ENCODE data around the gene TRAPPC5. TPM values are rescaled to one million over a fixed set of nuclear protein-coding genes. Genes with fewer than 3 reads are reported as not detected.

TRAPPC5 gene
- total RNA-seq, 1 experiment from 2014 or later: 317 TPM

GRCh38 chr19:7704280-7705060 is 23.8 kb downstream of the TRAPPC5 start:
- intact Hi-C loops (cut with micrococcal nuclease): no loop called here
- Histone ChIP-seq H2AFZ (ENCODE audit: low read length) (no peak overlapping the region), H3K4me2 (ENCODE audit: low read length) (no peak overlapping the region), H3K79me2 (ENCODE audit: low read length) (no peaks in the 10 kb centered on the region), H3K9me3 (ENCODE audit: low read length) (no peaks in the 10 kb centered on the region), H3K4me1 (ENCODE audit: insufficient read depth, low read length) (no peaks in the 10 kb centered on the region), H3K36me3 (ENCODE audit: low read depth, low read length) (no peaks in the 10 kb centered on the region), H3K9me2 (replicated peaks; ENCODE audit: low read length) (no peaks in the 10 kb centered on the region), H4K20me1 (ENCODE audit: low read length) (no peaks in the 10 kb centered on the region), H3K27ac (ENCODE audit: low read length) (no peak overlapping the region), H3K4me3 (ENCODE audit: low read length) (no peak overlapping the region), H3F3A (ENCODE audit: low read length, unreplicated experiment) (no peaks in the 10 kb centered on the region), H3K9ac (ENCODE audit: low read length) (no peak overlapping the region), H3K27me3 (ENCODE audit: low read length) (peaks cover 3% of the 10 kb centered on the region; the same call in 1 of the 2 replicates)
- DNase-seq: no peak
- CTCF ChIA-PET: no interaction called here
- BruUV-seq (replicated peaks): no TSS peak
- no peak for ATAC-seq
- TF ChIP-seq CTCF (conservative IDR thresholded peaks at IDR 0.05; ENCODE audit: low read depth, low read length) (no peak), EZH2 (IDR thresholded peaks at IDR 0.05; ENCODE audit: low read length, unreplicated experiment) (no peak), EZH2phosphoT487 (IDR thresholded peaks at IDR 0.05; ENCODE audit: borderline replicate concordance, low read length) (no peak)
- POLR2A ChIA-PET (ENCODE audit: unreplicated experiment): no interaction called here

- H4K20me1 ChIP-seq (ENCODE audit: low read length): no peaks in the 10 kb centered on the region
- DNase-seq: no peak
- H3K9me2 ChIP-seq (replicated peaks; ENCODE audit: low read length): no peaks in the 10 kb centered on the region
- ChIA-PET POLR2A (ENCODE audit: unreplicated experiment) (interaction anchor here (0.6 kb wide), 1 partner anchor 19 kb away, joined by 3 read pairs; no protein-coding TSS in a partner anchor), CTCF (no interaction called here)
- no peak overlapping the region for H3K4me2 ChIP-seq (ENCODE audit: low read length)
- H3K4me1 ChIP-seq (ENCODE audit: insufficient read depth, low read length): no peaks in the 10 kb centered on the region
- no peak overlapping the region for H3K9ac ChIP-seq (ENCODE audit: low read length)
- H3K79me2 ChIP-seq (ENCODE audit: low read length): no peaks in the 10 kb centered on the region
- H3K9me3 ChIP-seq (ENCODE audit: low read length): no peaks in the 10 kb centered on the region
- TF ChIP-seq EZH2 (IDR thresholded peaks at IDR 0.05; ENCODE audit: low read length, unreplicated experiment): no peak
- no peak for TF ChIP-seq EZH2phosphoT487 (IDR thresholded peaks at IDR 0.05; ENCODE audit: borderline replicate concordance, low read length)
- no peak overlapping the region for H3K27ac ChIP-seq (ENCODE audit: low read length)
- no peaks in the 10 kb centered on the region for H3K27me3 ChIP-seq (ENCODE audit: low read length)
- no peaks in the 10 kb centered on the region for H3K36me3 ChIP-seq (ENCODE audit: low read depth, low read length)
- ATAC-seq: no peak
- BruUV-seq (replicated peaks): no TSS peak
- no peak overlapping the region for H2AFZ ChIP-seq (ENCODE audit: low read length)
- intact Hi-C loops (cut with micrococcal nuclease): no loop called here
- H3K4me3 ChIP-seq (ENCODE audit: low read length): no peak overlapping the region
- no peaks in the 10 kb centered on the region for H3F3A ChIP-seq (ENCODE audit: low read length, unreplicated experiment)
Measured at GRCh38 chr19:7705387-7706187, 25.0 kb downstream of the TRAPPC5 start.

GRCh38 chr19:7706188-7706954 is 25.7 kb downstream of the TRAPPC5 start:
- H3K79me2 ChIP-seq (ENCODE audit: low read length): no peaks in the 10 kb centered on the region
- ChIA-PET POLR2A (ENCODE audit: unreplicated experiment) (no interaction called here), CTCF (no interaction called here)
- no peak overlapping the region for H3K9ac ChIP-seq (ENCODE audit: low read length)
- H3K4me2 ChIP-seq (ENCODE audit: low read length): no peak overlapping the region
- intact Hi-C loops (cut with micrococcal nuclease): no loop called here
- no peak overlapping the region for H2AFZ ChIP-seq (ENCODE audit: low read length)
- no peak overlapping the region for H3K4me3 ChIP-seq (ENCODE audit: low read length)
- ATAC-seq (no peak), DNase-seq (no peak)
- H3F3A ChIP-seq (ENCODE audit: low read length, unreplicated experiment): no peaks in the 10 kb centered on the region
- BruUV-seq (replicated peaks): no TSS peak
- H3K36me3 ChIP-seq (ENCODE audit: low read depth, low read length): no peaks in the 10 kb centered on the region
- no peaks in the 10 kb centered on the region for H3K9me3 ChIP-seq (ENCODE audit: low read length)
- no peaks in the 10 kb centered on the region for H3K4me1 ChIP-seq (ENCODE audit: insufficient read depth, low read length)
- no peaks in the 10 kb centered on the region for H3K9me2 ChIP-seq (replicated peaks; ENCODE audit: low read length)
- no peaks in the 10 kb centered on the region for H3K27me3 ChIP-seq (ENCODE audit: low read length)
- H4K20me1 ChIP-seq (ENCODE audit: low read length): no peaks in the 10 kb centered on the region
- TF ChIP-seq EZH2phosphoT487 (IDR thresholded peaks at IDR 0.05; ENCODE audit: borderline replicate concordance, low read length) (no peak), CTCF (conservative IDR thresholded peaks at IDR 0.05; ENCODE audit: low read depth, low read length) (no peak), EZH2 (IDR thresholded peaks at IDR 0.05; ENCODE audit: low read length, unreplicated experiment) (no peak)
- no peak overlapping the region for H3K27ac ChIP-seq (ENCODE audit: low read length)
